Measurements from ENCODE around the gene AIM2. TPM values are rescaled to one million over a fixed set of nuclear protein-coding genes. Genes with fewer than 3 reads are reported as not detected.

The AIM2 gene
- total and polyA plus RNA-seq, 2 of the 4 experiments (the other 2 are of a cell fraction): not detected

DNA sequence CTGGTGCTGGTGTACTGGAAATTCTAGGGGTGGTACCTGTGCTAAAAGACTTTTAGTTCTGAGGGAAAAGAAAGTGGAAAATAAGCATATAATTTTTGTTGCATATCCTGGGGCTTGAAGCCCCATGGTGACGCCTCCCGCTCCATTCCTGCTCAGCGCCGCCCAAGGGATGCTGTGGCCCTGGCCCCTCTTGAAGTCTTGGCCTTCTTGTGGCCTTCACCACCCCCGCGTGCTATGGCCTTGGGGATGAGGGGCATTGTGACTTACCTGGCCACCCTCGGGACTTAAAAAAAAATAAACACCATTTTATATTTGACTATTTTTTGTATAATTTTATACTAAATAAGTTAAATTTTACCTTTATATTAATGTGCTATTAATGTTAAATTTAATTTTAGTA is 51.5 kb downstream of the AIM2 start:
- H3K14ac ChIP-seq (replicated peaks; ENCODE audit: low read depth, low read length): no peak overlapping the region
- H3K79me1 ChIP-seq (ENCODE audit: low read depth in 1 of 2, low read length in 2 of 2): peaks cover 14 to 19% of the 10 kb centered on the region in 2 experiments
- BruUV-seq (replicated peaks): no TSS peak
- no peak overlapping the region for H3K56ac ChIP-seq (ENCODE audit: extremely low read depth, insufficient read depth, low read length)
- H2BK120ac ChIP-seq (ENCODE audit: low read depth, low read length): no peak overlapping the region
- H3K36me3 ChIP-seq (ENCODE audit: control insufficient read depth, insufficient read depth, low read length): peaks cover 24% of the 10 kb centered on the region
- no peaks in the 10 kb centered on the region for H3K9me3 ChIP-seq (ENCODE audit: control insufficient read depth, insufficient read depth, low read length)
- ChIA-PET POLR2A (ENCODE audit: unreplicated experiment) (interaction anchor here (0.7 kb wide), 1 partner anchor 12 kb away, joined by 9 read pairs; no protein-coding TSS in a partner anchor), CTCF (interaction anchor here (0.7 kb wide), 1 partner anchor 43 kb away, joined by 3 read pairs; no protein-coding TSS in a partner anchor)
- no peak overlapping the region for H4K91ac ChIP-seq (ENCODE audit: insufficient read depth, low read depth, low read length)
- TF ChIP-seq MAZ (IDR thresholded peaks at IDR 0.05; ENCODE audit: borderline replicate concordance, low read depth, low read length) (no peak), SMC3 (IDR thresholded peaks at IDR 0.05; ENCODE audit: low read depth, low read length) (no peak), NFE2L2 (IDR thresholded peaks at IDR 0.05; ENCODE audit: low read depth, low read length) (no peak), RFX5 (IDR thresholded peaks at IDR 0.05; ENCODE audit: low read depth, low read length) (no peak), CEBPB (IDR thresholded peaks at IDR 0.05; ENCODE audit: low read depth, low read length) (no peak), RCOR1 (IDR thresholded peaks at IDR 0.05; ENCODE audit: insufficient replicate concordance, low read length) (no peak), RAD21 (IDR thresholded peaks at IDR 0.05; ENCODE audit: low read length) (no peak), USF2 (IDR thresholded peaks at IDR 0.05; ENCODE audit: low read depth, low read length) (no peak)
- TF ChIP-seq, protein P1, sequence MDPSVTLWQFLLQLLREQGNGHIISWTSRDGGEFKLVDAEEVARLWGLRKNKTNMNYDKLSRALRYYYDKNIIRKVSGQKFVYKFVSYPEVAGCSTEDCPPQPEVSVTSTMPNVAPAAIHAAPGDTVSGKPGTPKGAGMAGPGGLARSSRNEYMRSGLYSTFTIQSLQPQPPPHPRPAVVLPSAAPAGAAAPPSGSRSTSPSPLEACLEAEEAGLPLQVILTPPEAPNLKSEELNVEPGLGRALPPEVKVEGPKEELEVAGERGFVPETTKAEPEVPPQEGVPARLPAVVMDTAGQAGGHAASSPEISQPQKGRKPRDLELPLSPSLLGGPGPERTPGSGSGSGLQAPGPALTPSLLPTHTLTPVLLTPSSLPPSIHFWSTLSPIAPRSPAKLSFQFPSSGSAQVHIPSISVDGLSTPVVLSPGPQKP (IDR thresholded peaks at IDR 0.05; ENCODE audit: borderline replicate concordance, low read depth, low read length): no peak
- TF ChIP-seq, protein P2, sequence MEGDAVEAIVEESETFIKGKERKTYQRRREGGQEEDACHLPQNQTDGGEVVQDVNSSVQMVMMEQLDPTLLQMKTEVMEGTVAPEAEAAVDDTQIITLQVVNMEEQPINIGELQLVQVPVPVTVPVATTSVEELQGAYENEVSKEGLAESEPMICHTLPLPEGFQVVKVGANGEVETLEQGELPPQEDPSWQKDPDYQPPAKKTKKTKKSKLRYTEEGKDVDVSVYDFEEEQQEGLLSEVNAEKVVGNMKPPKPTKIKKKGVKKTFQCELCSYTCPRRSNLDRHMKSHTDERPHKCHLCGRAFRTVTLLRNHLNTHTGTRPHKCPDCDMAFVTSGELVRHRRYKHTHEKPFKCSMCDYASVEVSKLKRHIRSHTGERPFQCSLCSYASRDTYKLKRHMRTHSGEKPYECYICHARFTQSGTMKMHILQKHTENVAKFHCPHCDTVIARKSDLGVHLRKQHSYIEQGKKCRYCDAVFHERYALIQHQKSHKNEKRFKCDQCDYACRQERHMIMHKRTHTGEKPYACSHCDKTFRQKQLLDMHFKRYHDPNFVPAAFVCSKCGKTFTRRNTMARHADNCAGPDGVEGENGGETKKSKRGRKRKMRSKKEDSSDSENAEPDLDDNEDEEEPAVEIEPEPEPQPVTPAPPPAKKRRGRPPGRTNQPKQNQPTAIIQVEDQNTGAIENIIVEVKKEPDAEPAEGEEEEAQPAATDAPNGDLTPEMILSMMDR (conservative IDR thresholded peaks at IDR 0.05; ENCODE audit: low read depth, low read length): no peak
- H3K4ac ChIP-seq (ENCODE audit: low read depth, low read length): no peak overlapping the region
- no peaks in the 10 kb centered on the region for H3K9me1 ChIP-seq (ENCODE audit: insufficient read depth, low read length)
- H4K5ac ChIP-seq (ENCODE audit: low read depth, low read length): no peak overlapping the region
- no peak overlapping the region for H2AFZ ChIP-seq (replicated peaks; ENCODE audit: low read length, poor library complexity)
- no peak overlapping the region for H3K23ac ChIP-seq (ENCODE audit: low read depth, low read length)
- no peak overlapping the region for H3K4me3 ChIP-seq (ENCODE audit: insufficient read depth, low read depth, low read length)
- no peak overlapping the region for H2BK5ac ChIP-seq (ENCODE audit: low read depth, low read length, poor library complexity, severe bottlenecking)
- DNase-seq: no peak
- no peaks in the 10 kb centered on the region for H4K20me1 ChIP-seq (ENCODE audit: insufficient read depth, low read length)
- H3K18ac ChIP-seq (ENCODE audit: low read depth, low read length): no peak overlapping the region
- no peak overlapping the region for H2AK9ac ChIP-seq (replicated peaks; ENCODE audit: low read depth, low read length, poor library complexity)
- H3K27me3 ChIP-seq (ENCODE audit: control insufficient read depth, insufficient read depth, low read length): no peaks in the 10 kb centered on the region
- H3K27ac ChIP-seq (ENCODE audit: insufficient read depth, low read length): no peak overlapping the region
- dilution Hi-C loops (cut with HindIII; ENCODE audit: low sequenced_read_pairs, unreplicated experiment): no loop called here
- no peaks in the 10 kb centered on the region for H3K4me1 ChIP-seq (ENCODE audit: control insufficient read depth, insufficient read depth, low read length)
- intact Hi-C loops (cut with micrococcal nuclease): no loop called here
- H2BK15ac ChIP-seq (ENCODE audit: low read depth, low read length): no peak overlapping the region
- H4K8ac ChIP-seq (ENCODE audit: low read depth in 2 of 2, low read length in 2 of 2): no peak overlapping the region
- no CpG with 5 or more reads among the region's 7 CpGs for WGBS, 2 experiments (ENCODE audit: extremely low coverage in 2 of 2, insufficient read length in 1 of 2)
- no peak overlapping the region for H3K4me2 ChIP-seq (ENCODE audit: low read depth, low read length)
- in situ Hi-C loops (cut with MboI; ENCODE audit: low sequenced_read_pairs): no loop called here
- no peak overlapping the region for H2AK5ac ChIP-seq (ENCODE audit: low read depth, low read length)
- ATAC-seq (ENCODE audit: low read depth): no peak
- H3K9ac ChIP-seq (ENCODE audit: low read depth, low read length): no peak overlapping the region
- H2BK20ac ChIP-seq (ENCODE audit: low read depth, low read length): no peak overlapping the region

Data from IMR-90 (cell line).